MM.1S (cell line): ENCODE results near the gene ECSIT.

Experiments used
- CTCF ChIP-seq: fragments of 300-600 bp; sonication (generic); IDR thresholded peaks from 2 replicates; pipeline ENCODE4 v1.5.1; 2016; ENCODE audit warnings: antibody characterized with exemption, low read length, mixed read lengths
- EZH2 ChIP-seq: fragments of 300-600 bp; sonication (generic); optimal IDR thresholded peaks from 2 replicates; pipeline ENCODE3; 2017; ENCODE audit warnings: low read depth, mild to moderate bottlenecking, antibody characterized with exemption, low read length, mixed read lengths

DNA sequence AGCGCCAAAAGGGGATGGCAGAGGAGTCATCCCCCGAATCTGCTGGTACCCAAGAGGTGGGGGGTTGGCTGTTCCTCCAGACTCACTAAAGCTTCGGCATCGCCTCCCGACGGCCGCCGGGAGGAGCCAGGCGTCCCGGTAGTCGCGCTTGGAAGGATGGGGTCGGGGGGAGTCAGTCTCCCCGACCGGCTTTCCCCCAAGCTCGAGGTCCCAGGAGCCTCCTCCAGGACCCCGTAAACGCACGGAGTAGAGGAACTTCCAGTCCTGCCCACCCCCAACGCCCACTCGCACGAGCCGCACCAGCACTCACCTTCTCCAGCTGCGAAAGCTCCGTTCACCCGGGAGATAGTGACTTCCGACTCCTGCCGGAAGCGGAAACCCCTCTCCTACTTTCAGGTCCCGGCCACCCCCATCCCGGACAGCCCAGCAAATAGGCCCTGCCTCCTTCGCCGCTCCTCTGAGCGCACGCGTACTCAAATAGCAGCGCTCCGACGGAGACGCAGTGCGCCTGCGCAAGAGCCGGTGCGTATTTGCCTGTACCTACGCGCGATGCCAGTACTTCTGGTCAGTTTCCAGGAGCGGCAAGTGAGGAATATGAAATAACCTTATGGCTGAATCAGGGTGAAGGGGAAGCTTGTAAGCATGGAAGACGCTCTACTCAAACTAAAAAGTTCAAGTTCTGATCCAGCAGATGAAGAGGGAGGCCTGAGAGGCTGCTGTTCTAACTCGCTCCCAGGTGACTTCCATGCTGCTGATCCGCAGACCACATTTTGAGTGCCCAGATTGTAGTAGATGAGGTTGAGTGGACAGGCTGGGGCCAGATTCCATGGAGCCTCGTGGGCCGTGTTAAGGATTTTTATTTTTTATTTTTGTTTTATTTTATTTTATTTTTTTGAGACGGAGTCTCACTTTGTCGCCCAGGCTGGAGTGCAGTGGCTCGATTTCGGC is 30.2 kb upstream of the ECSIT start, which contains the start of gene ELOF1:
- TF ChIP-seq EZH2: no peak
- peak; percentile 30 for TF ChIP-seq CTCF
